Progenitor cell of endocrine pancreas (in vitro differentiated cells): Measurements from ENCODE around the gene ERC1. TPM values are rescaled to one million over a fixed set of nuclear protein-coding genes. Genes with fewer than 3 reads are reported as not detected.

Source experiments
- DNase-seq: peaks from one replicate; pipeline ENCODE4 v3.0.0; 2021; ENCODE audit warnings: low spot score; ENCODE audit not compliant: unreplicated experiment
- H3K27ac Mint-ChIP-seq: 2 replicates; pipeline ENCODE4 v1.8.0; 2021; ENCODE audit warnings: mild to moderate bottlenecking, moderate library complexity, mixed read lengths
- H3K27me3 Mint-ChIP-seq: 2 replicates; pipeline ENCODE4 v1.8.0; 2021; ENCODE audit warnings: mixed read lengths
- H3K36me3 Mint-ChIP-seq: 2 replicates; pipeline ENCODE4 v1.8.0; 2022; ENCODE audit warnings: mixed read lengths; ENCODE audit not compliant: insufficient read depth
- H3K4me1 Mint-ChIP-seq: 2 replicates; pipeline ENCODE4 v1.8.0; 2021; ENCODE audit warnings: low read depth, mixed read lengths
- H3K4me3 Mint-ChIP-seq: 2 replicates; pipeline ENCODE4 v1.8.0; 2021; ENCODE audit warnings: low read depth, mild to moderate bottlenecking, moderate library complexity, mixed read lengths
- H3K9me3 Mint-ChIP-seq: 2 replicates; pipeline ENCODE4 v1.8.0; 2021; ENCODE audit warnings: low read depth, mixed read lengths
- total RNA-seq: library from RNA; stranded (reverse); gene quantifications from 2 replicates; pipeline ENCODE4 v1.2.1, GENCODE V29; 2021
- TF ChIP-seq, protein P1 (sequence below): fragments of 200-600 bp; sonication (generic); IDR thresholded peaks from one replicate; pipeline ENCODE4 v1.5.0; 2021; ENCODE audit warnings: antibody characterized with exemption, mild to moderate bottlenecking; ENCODE audit not compliant: unreplicated experiment

Gene ERC1
- total RNA-seq, 1 donor from 2014 or later, result 146 TPM

DNA sequence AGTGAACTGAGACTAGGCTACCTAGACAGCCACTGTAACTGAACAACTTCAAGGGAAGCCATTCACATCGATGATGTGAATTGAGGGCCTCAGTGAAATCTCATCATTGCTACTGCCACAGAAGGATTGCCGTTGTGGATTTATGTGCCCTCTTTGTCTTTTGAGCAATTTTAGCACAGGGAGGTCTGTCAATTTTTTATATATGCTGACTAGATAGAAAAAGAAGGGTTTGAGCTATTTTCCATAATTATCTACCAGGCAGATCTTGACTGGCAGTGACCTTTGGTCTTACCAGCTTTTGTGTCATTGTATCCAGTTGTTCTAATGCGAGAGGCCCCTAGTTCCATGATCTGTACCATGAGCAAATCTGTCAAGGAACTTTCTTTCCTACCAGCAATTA is 179.4 kb downstream of the ERC1 start:
- no peak overlapping the region for H3K27ac Mint-ChIP-seq
- peaks cover 18% of the 10 kb centered on the region for H3K36me3 Mint-ChIP-seq
- TF ChIP-seq, protein P1, sequence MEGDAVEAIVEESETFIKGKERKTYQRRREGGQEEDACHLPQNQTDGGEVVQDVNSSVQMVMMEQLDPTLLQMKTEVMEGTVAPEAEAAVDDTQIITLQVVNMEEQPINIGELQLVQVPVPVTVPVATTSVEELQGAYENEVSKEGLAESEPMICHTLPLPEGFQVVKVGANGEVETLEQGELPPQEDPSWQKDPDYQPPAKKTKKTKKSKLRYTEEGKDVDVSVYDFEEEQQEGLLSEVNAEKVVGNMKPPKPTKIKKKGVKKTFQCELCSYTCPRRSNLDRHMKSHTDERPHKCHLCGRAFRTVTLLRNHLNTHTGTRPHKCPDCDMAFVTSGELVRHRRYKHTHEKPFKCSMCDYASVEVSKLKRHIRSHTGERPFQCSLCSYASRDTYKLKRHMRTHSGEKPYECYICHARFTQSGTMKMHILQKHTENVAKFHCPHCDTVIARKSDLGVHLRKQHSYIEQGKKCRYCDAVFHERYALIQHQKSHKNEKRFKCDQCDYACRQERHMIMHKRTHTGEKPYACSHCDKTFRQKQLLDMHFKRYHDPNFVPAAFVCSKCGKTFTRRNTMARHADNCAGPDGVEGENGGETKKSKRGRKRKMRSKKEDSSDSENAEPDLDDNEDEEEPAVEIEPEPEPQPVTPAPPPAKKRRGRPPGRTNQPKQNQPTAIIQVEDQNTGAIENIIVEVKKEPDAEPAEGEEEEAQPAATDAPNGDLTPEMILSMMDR, result no peak
- no peak overlapping the region for H3K4me3 Mint-ChIP-seq
- no peak for DNase-seq
- peaks cover 13% of the 10 kb centered on the region for H3K9me3 Mint-ChIP-seq
- no peaks in the 10 kb centered on the region for H3K27me3 Mint-ChIP-seq
- peaks cover 39% of the 10 kb centered on the region for H3K4me1 Mint-ChIP-seq

DNA sequence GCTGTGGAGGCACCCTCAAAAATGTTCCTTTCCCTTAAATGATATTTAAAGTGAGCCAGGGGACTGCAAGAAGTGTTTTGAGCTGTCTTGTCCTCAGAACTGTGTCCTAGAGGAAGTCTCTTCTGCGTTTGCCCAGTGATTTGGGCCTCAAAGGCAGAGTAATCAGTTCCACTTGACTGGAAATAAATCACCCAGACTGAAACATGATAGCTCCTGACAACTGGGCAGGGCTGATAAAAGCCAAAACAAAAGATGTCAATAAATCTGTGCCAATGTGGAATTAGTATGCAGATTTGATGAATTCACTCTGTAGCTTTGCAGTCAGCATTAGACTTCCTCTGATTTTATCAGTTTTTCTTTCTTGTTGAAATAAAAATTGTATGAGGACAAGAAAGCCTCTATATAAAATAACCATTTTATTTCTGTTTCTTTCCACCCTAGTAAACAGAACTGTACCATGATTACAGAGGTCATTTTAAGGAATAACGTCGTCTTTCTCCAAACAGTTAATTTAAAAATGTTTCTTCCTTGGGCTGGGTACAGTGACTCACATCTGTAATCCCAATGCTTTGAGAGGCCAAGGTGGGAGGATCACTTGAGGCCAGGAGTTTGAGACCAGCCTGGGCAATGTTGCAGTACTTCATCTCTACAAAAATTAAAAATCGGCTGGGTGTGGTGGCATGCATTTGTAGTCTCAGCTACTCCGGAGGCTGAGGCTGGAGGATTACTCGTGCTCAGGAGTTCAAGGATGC is 180.8 kb downstream of the ERC1 start:
- peaks cover 39% of the 10 kb centered on the region for H3K4me1 Mint-ChIP-seq
- peaks cover 3% of the 10 kb centered on the region for H3K9me3 Mint-ChIP-seq
- peak overlapping the region; percentile 65 for H3K27ac Mint-ChIP-seq
- H3K27me3 Mint-ChIP-seq, result no peaks in the 10 kb centered on the region
- no peak for DNase-seq
- H3K36me3 Mint-ChIP-seq, result peaks cover 17% of the 10 kb centered on the region
- H3K4me3 Mint-ChIP-seq, result no peak overlapping the region
- TF ChIP-seq, protein P1, result no peak

DNA sequence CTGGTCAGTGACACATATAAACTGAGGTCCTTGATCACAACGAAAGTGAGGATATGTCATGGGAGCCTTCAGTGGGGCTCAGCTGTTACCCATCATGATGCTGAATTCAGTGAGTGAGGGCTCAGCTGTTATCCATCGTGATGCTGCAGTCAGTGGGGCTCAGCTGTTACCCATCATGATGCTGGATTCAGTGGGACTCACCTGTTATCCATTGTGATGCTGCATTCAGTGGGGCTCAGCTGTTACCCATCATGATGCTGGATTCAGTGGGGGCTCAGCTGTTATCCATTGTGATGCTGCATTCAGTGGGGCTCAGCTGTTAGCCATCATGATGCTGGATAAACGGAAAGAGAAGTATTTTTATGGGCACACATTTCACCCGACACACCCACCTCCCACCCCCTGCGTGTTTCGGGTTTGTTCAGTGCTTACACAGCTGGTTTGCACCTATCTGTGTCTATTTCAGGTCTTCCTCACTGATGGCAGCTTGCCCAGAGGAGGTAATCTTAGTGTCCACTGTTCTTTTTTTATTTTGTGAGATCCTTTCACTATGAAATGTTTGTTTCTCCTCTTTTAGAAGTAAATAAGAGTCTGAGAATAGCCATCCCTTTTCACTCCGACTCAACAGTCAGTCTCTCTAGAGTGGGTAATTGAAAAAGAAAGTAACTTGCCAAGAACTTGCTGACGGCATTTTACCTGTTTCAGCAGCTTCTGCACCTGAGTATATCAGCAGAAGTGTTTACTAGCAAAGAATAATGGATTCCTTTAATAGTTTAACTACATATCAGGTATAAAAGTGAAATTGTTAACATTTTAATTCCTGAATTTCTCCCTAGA is 183.0 kb downstream of the ERC1 start:
- H3K4me1 Mint-ChIP-seq, result peaks cover 37% of the 10 kb centered on the region
- H3K4me3 Mint-ChIP-seq, result no peak overlapping the region
- no peaks in the 10 kb centered on the region for H3K27me3 Mint-ChIP-seq
- H3K27ac Mint-ChIP-seq, result no peak overlapping the region
- H3K36me3 Mint-ChIP-seq, result peaks cover 22% of the 10 kb centered on the region
- TF ChIP-seq, protein P1, result no peak
- DNase-seq, result no peak
- peaks cover 10% of the 10 kb centered on the region for H3K9me3 Mint-ChIP-seq

DNA sequence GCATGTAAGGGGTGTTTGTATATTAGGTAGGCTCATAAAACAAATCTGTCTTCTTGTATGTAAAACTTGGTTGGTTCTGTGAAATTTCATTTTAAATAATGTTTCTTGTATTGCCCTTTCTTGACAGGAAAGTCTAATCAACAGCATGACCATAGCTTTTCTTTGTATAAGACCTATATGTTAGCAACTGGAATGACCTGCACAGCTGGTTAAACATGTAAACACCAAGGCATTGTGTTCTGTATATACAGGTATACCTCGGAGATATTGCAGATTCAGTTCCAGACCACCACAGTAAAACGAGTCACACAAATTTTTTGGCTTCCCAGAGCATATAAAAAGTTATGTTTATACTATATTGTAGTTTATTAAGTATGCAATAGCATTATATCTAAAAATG is 183.6 kb downstream of the ERC1 start:
- no peak overlapping the region for H3K27ac Mint-ChIP-seq
- peaks cover 37% of the 10 kb centered on the region for H3K4me1 Mint-ChIP-seq
- DNase-seq, result no peak
- H3K4me3 Mint-ChIP-seq, result no peak overlapping the region
- peaks cover 19% of the 10 kb centered on the region for H3K36me3 Mint-ChIP-seq
- no peaks in the 10 kb centered on the region for H3K27me3 Mint-ChIP-seq
- TF ChIP-seq, protein P1, result no peak
- H3K9me3 Mint-ChIP-seq, result peaks cover 10% of the 10 kb centered on the region

DNA sequence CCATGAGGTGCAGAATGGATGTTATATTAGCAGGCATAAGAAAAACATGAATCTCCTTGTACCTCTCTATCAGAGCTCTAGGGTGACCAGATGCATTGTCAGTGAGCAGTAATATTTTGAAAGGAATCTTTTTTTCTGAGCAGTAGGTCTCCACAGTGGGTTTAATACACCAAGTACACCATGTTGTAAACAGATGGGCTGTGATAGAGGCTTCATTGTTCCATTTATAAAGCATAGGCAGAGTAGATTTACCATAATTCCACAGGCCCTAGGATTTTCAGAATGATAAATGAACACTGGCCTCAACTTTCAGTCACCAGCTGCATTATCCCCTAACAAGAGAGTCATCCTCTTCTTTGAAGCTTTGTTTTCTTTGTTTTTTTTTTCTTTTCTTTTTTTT is 185.2 kb downstream of the ERC1 start:
- peaks cover 30% of the 10 kb centered on the region for H3K4me1 Mint-ChIP-seq

More for the DNA sequence above, 185.2 kb downstream of the ERC1 start:
- DNase-seq, result no peak
- Mint-ChIP-seq H3K9me3 (peaks cover 10% of the 10 kb centered on the region), H3K27me3 (no peaks in the 10 kb centered on the region), H3K4me3 (no peak overlapping the region), H3K27ac (no peak overlapping the region), H3K36me3 (peaks cover 24% of the 10 kb centered on the region)
- TF ChIP-seq, protein P1, result no peak
